ENCODE data around the gene ITPA.

DNA sequence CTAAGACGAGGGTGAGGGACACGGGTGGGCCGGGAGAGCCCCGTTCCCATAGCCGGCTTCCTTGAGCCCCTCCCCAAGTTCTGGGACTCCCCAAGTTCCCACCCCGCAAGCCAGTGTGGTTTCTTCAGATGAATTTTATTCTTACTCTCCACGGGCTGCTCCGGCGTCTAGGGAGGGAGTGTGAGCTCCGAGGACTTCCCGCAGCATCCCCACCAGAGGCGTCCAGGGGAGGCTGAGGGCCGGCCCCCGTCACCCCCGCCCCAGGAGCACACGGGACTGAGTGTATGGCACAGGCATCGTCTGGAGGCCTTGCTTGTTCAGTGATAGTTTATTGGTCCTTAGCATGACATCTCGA, 39.7 kb downstream of the ITPA start:
- TF ChIP-seq, protein P1, sequence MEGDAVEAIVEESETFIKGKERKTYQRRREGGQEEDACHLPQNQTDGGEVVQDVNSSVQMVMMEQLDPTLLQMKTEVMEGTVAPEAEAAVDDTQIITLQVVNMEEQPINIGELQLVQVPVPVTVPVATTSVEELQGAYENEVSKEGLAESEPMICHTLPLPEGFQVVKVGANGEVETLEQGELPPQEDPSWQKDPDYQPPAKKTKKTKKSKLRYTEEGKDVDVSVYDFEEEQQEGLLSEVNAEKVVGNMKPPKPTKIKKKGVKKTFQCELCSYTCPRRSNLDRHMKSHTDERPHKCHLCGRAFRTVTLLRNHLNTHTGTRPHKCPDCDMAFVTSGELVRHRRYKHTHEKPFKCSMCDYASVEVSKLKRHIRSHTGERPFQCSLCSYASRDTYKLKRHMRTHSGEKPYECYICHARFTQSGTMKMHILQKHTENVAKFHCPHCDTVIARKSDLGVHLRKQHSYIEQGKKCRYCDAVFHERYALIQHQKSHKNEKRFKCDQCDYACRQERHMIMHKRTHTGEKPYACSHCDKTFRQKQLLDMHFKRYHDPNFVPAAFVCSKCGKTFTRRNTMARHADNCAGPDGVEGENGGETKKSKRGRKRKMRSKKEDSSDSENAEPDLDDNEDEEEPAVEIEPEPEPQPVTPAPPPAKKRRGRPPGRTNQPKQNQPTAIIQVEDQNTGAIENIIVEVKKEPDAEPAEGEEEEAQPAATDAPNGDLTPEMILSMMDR (conservative IDR thresholded peaks at IDR 0.05; ENCODE audit: low read depth, low read length), result no peak
- no peak for TF ChIP-seq EZH2 (IDR thresholded peaks at IDR 0.05; ENCODE audit: low read length, unreplicated experiment)
- no peak for TF ChIP-seq EZH2phosphoT487 (IDR thresholded peaks at IDR 0.05; ENCODE audit: borderline replicate concordance, low read length)

Measured in PC-3 (cell line).